HG03025 (cell line): ENCODE results near the gene NSMF.

Experiments used
- ATAC-seq: cut with Tn5 transposase; IDR thresholded peaks from one replicate; pipeline ENCODE4 v1.9.1; 2021; ENCODE audit warnings: mild to moderate bottlenecking, moderate library complexity; ENCODE audit not compliant: unreplicated experiment, low FRiP score

The NSMF gene

GRCh38 chr9:137459152-137459600 lies at the start of gene NSMF:
NSMF (minus strand) TSS chr9:137459334; CDS start chr9:137459102, 232 bp downstream.
- peak; percentile 41 for ATAC-seq

GRCh38 chr9:137506702-137507171 lies 47.6 kb upstream of the NSMF start:
- ATAC-seq = no peak

- ATAC-seq = no peak
These were observed 47.1 kb upstream of the NSMF start for GRCh38 chr9:137506274-137506673.

GRCh38 chr9:137505421-137506140 lies 46.4 kb upstream of the NSMF start:
- ATAC-seq = no peak

GRCh38 chr9:137504432-137504777 lies 45.3 kb upstream of the NSMF start:
- no peak for ATAC-seq

- no peak for ATAC-seq
These were observed 43.1 kb upstream of the NSMF start for GRCh38 chr9:137502008-137502911.

GRCh38 chr9:137501457-137501856 lies 42.3 kb upstream of the NSMF start:
- ATAC-seq = no peak

GRCh38 chr9:137500666-137501397 lies 41.7 kb upstream of the NSMF start:
- no peak for ATAC-seq

GRCh38 chr9:137499858-137500661 lies 40.9 kb upstream of the NSMF start:
- no peak for ATAC-seq

GRCh38 chr9:137499416-137499815 lies 40.3 kb upstream of the NSMF start:
- no peak for ATAC-seq

- ATAC-seq = no peak
These were observed 39.6 kb upstream of the NSMF start for GRCh38 chr9:137498720-137499150.

- ATAC-seq = no peak
These were observed 39.0 kb upstream of the NSMF start for GRCh38 chr9:137497921-137498719.

- ATAC-seq = no peak
These were observed 37.7 kb upstream of the NSMF start for GRCh38 chr9:137496601-137497375.

- no peak for ATAC-seq
These were observed 35.6 kb upstream of the NSMF start for GRCh38 chr9:137494550-137495351.

GRCh38 chr9:137494104-137494544 lies 35.0 kb upstream of the NSMF start:
- no peak for ATAC-seq

- no peak for ATAC-seq
These were observed 34.4 kb upstream of the NSMF start for GRCh38 chr9:137493364-137494103.
